NCI-H748 treated with DMSO at 0.1 percent for 48 hours (cell line): ENCODE results near the gene PSMG4.

Experiments used
- DNase-seq: peaks from one replicate; lab custom pipeline; 2025; lab: John Stamatoyannopoulos, UW

Gene PSMG4

DNA sequence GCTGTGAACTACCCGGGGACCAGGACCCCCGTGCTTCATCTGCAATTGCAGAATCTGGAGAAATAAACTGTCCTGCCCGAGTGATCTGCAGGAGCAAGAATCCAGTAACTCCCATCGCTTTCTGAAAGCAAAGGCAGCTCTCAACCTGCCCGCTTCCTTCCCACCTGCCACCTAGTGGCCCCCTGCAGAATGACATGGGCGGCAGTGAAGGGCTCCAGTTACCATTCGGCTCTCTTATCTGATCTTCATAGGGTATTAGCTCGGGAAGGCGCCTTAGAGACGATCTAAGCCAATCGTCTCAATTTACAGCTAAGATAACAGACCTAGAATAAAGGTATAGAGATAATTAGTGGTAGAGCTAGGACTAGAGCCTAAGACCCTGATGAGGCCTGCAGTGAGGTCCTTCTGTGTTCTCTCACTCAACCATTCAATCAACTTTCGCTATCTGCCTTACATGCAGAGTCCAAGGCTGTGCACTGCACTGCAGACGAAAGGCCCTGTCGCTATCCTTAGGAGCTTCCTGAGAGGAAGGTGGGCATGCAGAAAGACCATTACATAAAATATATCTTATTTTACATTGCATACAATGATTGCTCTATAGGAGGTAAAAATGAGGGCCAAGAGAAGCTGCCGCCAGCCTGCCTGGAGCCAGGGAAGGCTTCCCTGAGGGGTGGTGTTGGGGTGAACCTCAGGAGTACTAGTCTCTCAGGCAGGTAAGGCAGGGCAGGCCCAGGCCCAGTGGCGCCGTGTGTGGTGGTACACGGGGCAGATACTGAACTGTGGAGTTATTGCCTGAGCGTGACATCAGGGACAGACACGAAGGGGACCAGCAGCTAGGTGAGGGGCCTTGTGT lies 7.1 kb upstream of the PSMG4 start:
- peak; percentile 90 for DNase-seq

DNA sequence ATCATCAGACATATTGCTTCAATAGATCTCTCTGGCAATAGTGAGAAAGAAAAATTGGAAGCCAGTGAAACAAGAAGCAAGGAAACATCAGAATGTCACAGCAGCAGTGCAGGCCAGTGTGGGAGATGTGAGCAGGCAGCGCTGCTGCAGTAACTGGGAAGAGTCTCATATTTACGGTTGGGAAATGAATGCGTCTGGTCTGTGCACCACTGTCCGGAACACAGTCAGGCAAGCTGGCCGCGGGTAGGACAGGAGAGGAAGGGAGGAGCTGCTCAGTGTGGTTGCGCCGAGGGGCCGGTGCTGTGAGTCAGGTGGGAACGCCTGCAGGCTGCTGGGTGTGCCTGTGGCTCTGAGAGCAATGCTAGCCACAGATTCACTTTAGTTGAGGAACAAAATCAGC lies 6.4 kb upstream of the PSMG4 start:
- no peak for DNase-seq

DNA sequence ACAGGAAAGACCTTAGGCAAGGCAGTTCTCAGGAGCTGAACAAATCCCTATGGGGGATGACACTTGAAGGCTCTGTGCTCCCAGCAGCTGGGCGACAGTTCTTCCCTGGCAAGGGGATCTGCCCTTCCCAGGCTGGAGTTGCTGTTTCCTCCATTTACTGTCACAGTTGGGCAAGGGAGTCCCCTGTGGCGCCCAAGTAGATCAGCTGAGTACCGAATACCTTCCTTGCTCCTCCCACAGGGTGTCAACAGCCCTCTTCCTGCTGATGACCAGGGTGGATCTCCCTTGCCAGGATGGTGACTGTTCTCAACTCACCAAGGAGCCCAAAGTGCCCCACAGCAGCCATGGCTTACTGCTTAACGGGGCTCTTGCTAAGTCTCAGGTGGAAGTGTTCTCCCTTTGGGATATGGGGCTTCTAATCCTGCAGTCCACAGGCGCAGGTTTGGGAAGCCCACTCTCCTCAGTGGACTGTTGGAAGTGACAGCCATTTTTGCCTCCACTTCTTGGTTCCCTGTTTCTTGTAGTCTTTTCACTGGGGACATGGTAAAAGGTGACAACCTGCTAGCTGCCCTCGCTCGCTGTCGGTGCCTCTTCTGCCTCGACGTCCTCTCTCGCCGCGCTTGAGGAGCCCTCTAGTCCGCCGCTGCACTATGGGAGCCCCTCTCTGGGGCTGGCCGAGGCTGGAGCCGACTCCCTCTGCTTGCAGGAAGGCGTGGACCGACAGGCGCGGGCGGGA lies 5.7 kb upstream of the PSMG4 start:
- no peak for DNase-seq

- no peak for DNase-seq
Observed at GRCh38 chr6:3253597-3253961, 5.2 kb upstream of the PSMG4 start.

GRCh38 chr6:3258201-3258600 lies 546 bp upstream of the PSMG4 start:
- DNase-seq, result no peak

- DNase-seq, result peak; percentile 41
Observed at GRCh38 chr6:3259491-3259958, 778 bp downstream of the PSMG4 start.

- DNase-seq, result no peak
Observed at GRCh38 chr6:3260296-3260695, 1.5 kb downstream of the PSMG4 start.

- no peak for DNase-seq
Observed at GRCh38 chr6:3260772-3261517, 2.2 kb downstream of the PSMG4 start.

DNA sequence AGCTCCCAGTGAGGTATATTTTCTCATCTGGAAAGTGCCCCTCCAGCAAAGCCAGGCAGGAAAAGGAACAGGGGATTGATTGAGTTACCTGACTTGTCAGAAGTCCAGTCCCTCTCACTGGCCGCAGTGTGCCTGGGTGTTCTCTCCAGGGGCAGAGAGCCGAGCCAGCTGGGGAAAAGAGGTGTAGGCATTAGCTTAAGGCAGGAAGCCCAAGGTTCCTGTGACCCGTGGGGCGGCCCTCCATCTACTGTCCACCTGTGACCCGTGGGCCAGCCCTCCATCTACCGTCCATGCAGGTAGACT lies 2.7 kb downstream of the PSMG4 start:
- no peak for DNase-seq

GRCh38 chr6:3261921-3262320 lies 3.2 kb downstream of the PSMG4 start:
- no peak for DNase-seq

DNA sequence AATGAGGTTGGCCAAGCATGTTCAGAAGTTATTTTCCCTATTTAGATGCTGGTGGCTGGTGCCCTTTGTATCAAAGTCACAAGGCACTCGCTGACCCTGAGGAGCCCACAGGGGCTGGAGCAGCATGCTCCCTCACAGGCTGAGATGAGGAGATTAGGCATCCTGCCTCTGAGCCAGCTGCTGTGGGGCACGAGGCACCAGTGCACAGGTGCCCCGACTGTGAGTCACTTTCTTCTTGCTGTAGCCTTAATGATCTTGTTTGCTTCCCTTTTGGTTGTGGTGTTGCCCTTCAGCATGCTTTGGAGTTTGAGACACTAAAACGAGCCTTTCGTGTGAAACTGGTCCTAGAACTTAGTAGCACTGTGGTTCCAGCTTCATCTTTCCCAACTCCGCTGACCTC lies 4.3 kb downstream of the PSMG4 start:
- DNase-seq, result no peak

DNA sequence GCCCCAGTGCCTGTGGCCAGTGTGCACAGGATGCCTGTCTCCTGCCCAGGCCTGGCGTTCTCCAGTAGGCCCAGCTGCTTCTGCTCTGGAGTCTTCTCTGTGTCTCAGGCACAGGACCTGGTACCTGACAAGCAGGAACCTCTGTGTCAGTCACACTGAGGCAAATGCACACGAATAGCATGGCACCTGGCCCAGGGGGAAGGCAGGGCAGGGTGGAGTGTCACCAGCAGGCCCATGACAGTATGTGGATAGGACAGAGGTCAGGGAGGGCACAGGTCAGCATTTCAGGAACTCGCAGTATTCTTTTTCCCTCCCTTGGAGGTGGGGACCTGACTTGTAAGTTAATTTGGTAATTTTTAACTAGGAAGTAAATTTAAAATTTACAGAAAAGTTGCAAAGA lies 5.6 kb downstream of the PSMG4 start:
- DNase-seq, result no peak

DNA sequence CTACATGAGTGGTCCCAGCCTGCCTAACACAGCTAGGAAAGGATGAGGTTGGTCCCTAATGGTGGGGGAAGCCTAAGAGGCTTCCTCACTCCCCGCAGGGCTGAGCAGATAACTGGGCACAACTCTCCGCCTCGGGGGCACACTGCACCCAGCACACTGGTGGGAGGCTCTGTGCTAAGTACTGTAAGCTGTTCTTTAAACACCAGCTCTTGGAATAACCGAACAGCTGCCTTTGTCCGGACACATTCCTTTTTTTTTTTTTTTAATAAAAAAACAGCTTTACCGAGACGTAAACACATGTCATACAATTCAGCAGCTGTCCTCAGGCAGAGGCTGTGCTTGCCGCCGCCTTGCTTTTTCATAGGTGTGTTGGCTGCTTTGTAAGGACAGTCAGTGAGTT lies 6.9 kb downstream of the PSMG4 start:
- DNase-seq, result no peak

- DNase-seq, result no peak
Observed at GRCh38 chr6:3266170-3266569, 7.4 kb downstream of the PSMG4 start.

DNA sequence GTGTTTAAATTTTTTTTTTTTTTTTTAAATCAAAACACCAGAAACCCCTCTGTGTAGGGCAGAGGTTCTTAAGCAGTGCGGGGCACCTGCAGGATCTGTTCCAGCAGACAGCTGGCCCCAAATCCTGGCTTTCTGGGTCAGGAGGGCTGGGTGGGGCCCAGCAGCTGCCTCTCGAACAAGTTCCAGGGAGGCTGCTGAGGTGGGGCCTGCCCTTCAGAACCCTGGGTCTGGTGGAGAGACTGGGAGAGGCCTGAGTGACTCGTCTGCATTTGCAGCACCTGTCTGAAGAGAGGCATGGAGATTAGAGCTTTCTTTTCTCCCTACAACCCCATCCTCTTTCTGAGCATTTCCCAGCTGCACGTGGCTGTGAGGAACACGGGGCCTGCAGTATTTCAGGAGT lies 8.4 kb downstream of the PSMG4 start:
- no peak for DNase-seq

DNA sequence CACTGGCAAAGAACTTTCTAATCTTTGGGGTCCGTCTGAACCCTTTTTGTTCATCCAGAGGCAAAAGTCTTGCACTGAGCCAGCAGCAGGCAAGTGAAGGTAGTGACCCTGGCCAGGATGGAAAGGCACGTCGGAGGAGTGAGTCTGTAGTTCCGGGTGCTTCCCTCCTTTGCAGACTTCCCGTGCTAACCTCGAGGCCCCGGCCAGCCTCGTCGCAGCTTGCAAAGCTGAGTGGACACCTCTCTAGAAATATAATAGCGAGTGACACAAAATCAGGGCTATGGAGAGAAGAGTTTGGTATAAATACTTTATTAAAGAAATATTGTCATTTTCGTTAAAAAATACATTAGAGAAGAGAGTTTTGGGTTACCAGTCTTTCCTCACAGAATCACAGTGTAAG lies 9.9 kb downstream of the PSMG4 start:
- DNase-seq, result no peak

DNA sequence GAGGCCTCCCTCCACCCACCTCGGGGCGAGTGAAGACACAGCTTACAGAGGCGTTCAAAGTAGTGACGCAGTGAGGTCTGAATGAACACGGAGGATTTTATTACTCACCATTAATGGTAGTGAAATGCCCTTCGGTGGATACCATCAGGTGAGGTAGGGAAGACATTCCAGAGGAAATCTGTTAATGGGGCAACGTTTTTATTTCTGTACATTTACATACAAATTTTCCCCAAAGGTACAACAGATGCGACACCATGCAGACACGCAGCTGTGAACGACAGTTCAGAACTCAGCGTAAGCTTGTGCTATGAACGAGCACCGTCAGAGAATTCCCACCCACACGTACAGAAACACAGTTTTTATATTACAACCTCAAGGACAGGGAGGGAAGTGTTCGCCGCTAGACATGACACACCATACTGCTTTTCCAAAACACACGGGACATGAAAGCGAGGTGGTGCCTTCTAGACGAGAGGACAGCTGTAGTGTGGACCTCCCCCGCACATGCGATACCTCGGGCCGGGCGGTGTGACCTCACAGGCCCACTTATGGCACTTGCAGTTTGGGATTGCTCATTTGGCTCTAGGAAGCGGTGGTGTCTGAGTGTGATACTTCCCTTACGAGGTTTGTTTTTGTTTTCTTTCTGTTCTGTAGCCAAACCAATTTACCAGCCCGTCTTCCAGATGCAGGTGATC lies 10.7 kb downstream of the PSMG4 start:
- no peak for DNase-seq

DNA sequence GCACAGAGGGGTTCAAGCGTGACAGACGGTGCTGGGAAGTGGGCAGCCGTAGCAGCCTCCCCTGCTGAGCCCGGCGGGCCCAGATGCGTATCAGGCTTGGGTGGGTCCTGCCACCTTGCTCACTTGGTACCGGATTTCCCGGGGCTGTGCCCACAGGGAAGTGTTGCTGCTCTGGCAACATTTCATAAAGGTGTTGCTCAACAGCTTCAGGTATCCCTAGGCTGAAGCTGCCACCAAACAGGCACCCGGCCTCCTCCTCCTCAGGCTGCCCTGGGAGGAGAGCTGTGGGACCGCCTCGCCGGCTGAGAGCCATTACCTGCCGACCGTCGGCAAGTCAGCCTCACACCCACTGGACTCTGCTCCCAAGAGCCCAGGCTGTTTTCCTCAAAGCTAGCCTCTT lies 11.5 kb downstream of the PSMG4 start:
- no peak for DNase-seq

GRCh38 chr6:3271756-3272155 lies 13.0 kb downstream of the PSMG4 start:
- DNase-seq, result no peak

DNA sequence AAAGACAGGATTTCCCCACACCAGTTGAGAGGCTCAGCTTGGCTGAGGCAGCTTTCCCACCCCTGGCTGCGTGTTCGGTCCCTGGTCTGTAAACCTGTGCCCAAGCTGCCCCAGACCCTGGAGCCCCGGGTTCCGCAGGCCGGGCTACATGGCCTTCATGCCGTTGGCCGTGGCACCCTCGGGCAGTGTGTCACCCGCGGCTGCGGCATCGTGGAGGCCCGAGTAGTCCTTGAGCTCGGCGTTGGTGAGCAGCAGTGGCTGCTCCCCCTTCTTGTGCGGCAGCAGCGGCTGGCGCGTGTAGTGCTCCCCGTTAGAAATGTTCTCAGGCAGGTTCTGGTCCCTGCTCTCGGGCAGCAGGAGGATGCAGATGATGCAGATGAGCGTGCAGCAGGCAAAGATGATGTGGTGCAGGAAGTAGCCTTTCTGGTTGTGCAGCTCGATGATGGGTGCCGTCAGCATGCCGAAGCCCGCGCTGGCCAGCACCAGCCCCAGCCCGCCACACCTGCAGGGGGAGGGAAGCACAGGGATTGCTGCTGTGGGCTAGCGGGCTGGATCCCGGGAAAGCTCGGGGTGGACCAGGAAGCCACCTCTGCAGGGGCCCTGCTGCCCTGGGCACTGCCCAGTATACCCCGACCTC lies 14.3 kb downstream of the PSMG4 start:
- no peak for DNase-seq

DNA sequence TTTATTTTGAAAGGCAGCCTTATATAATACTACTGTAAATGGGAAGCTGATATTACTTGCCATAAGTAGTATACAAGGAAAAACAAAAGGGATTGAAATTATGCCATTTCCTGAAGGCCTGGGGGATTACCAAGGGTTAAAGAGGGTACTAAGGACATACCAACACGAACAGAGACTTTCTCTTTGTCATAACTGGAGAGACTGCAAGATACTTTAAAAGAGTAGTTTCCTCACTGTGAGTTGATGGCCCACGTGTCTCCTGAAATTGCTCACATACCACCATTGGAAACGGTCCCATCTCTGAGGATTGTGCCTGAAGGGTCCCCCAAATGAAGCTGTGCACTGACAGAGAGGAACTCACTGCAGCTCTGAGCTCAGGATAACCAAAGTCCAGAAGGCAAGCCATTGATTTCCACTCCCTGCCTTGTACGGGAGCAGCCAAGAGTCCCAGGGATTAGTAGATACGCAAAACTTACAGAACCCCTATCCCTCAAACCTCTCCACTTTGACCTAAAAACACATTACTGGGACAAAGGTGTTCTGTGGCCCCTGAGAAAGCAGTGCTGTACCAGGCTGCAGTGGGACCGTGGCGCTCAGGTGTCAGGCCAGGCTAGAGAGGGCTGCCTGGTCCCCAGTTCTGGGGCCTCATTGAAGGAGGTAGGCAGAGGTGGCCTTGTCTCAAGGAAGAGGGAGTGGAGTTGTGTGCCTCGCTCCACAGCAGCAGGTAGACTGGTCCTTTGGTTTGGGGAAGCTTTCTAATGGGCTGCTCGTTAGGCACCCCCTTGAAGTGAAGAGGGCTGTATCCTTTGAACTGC lies 15.2 kb downstream of the PSMG4 start:
- no peak for DNase-seq
